Activated CD4-positive, alpha-beta T cell treated with anti-CD3 and anti-CD28 coated beads for 48 hours (primary cell): Measurements from ENCODE around the gene PCBP1.
A peak's percentile ranks its signal among the peaks of the same experiment; 100 is the strongest.
"Not testable (repeated sequence)": the region's sequence is repeated elsewhere in the genome, so short reads cannot be mapped to it uniquely, and the experiment has no call there.

Experiments
- DNase-seq: peaks from one replicate; pipeline ENCODE4 v3.0.0-alpha.2; 2020

PCBP1 gene

GRCh38 chr2:70086838-70087701 lies at the start of gene PCBP1:
PCBP1 (plus strand) TSS chr2:70087477; CDS start chr2:70087744, 267 bp downstream.
- peak; percentile 98 for DNase-seq

GRCh38 chr2:70039366-70039765 lies 47.9 kb upstream of the PCBP1 start:
- no peak for DNase-seq

- DNase-seq, result no peak
Observed at GRCh38 chr2:70041663-70042062, 45.6 kb upstream of the PCBP1 start.

GRCh38 chr2:70042246-70042645 lies 45.0 kb upstream of the PCBP1 start:
- DNase-seq, result no peak

- peak; percentile 9 for DNase-seq
Observed at GRCh38 chr2:70043252-70043875, 43.9 kb upstream of the PCBP1 start.

GRCh38 chr2:70044290-70045040 lies 42.8 kb upstream of the PCBP1 start:
- no peak for DNase-seq

GRCh38 chr2:70045405-70045804 lies 41.9 kb upstream of the PCBP1 start:
- DNase-seq, result no peak

GRCh38 chr2:70045932-70046331 lies 41.3 kb upstream of the PCBP1 start:
- DNase-seq, result no peak

- DNase-seq, result no peak
Observed at GRCh38 chr2:70046534-70046933, 40.7 kb upstream of the PCBP1 start.

GRCh38 chr2:70047451-70047850 lies 39.8 kb upstream of the PCBP1 start:
- DNase-seq, result no peak

GRCh38 chr2:70049255-70049654 lies 38.0 kb upstream of the PCBP1 start:
- no peak for DNase-seq

GRCh38 chr2:70050631-70051425 lies 36.4 kb upstream of the PCBP1 start:
- DNase-seq, result no peak

GRCh38 chr2:70055259-70055658 lies 32.0 kb upstream of the PCBP1 start:
- not testable (repeated sequence) for DNase-seq

GRCh38 chr2:70061317-70061716 lies 26.0 kb upstream of the PCBP1 start:
- no peak for DNase-seq

GRCh38 chr2:70062270-70062669 lies 25.0 kb upstream of the PCBP1 start:
- no peak for DNase-seq

- no peak for DNase-seq
Observed at GRCh38 chr2:70068119-70068518, 19.2 kb upstream of the PCBP1 start.

- DNase-seq, result peak; percentile 83
Observed at GRCh38 chr2:70069049-70069448, 18.2 kb upstream of the PCBP1 start.

GRCh38 chr2:70070542-70071268 lies 16.6 kb upstream of the PCBP1 start:
- DNase-seq, result peak; percentile 68

- no peak for DNase-seq
Observed at GRCh38 chr2:70073493-70073892, 13.8 kb upstream of the PCBP1 start.

- DNase-seq, result no peak
Observed at GRCh38 chr2:70078384-70078783, 8.9 kb upstream of the PCBP1 start.

GRCh38 chr2:70080610-70081200 lies 6.6 kb upstream of the PCBP1 start:
- DNase-seq, result no peak

- DNase-seq, result no peak
Observed at GRCh38 chr2:70081221-70081620, 6.1 kb upstream of the PCBP1 start.
